Right cardiac atrium (tissue), 5 donors: ENCODE measurements around the gene HAVCR2. TPM values are rescaled to one million over a fixed set of nuclear protein-coding genes. Genes with fewer than 3 reads are reported as not detected.

ENCODE experiments used
- ATAC-seq, 2 donors: fragments of 200-7000 bp; cut with Tn5 transposase; one replicate each; pipeline versions ENCODE4 v1.8.0 to v1.9.1; 2020; ENCODE audit warnings: moderate library complexity in 2 of 2, mild to moderate bottlenecking in 1 of 2
- DNase-seq, 3 donors: peaks; one replicate each; pipeline ENCODE4 v3.0.0-alpha.2; 2020
- H3K27ac ChIP-seq: one replicate; pipeline ENCODE4 v1.5.1; 2013; ENCODE audit warnings: mild to moderate bottlenecking, low read length, control low read depth, moderate library complexity
- H3K27me3 ChIP-seq: one replicate; pipeline ENCODE4 v1.6.1; 2013; ENCODE audit not compliant: control insufficient read depth, insufficient read depth
- H3K4me1 ChIP-seq: one replicate; pipeline ENCODE4 v1.6.1; 2013; ENCODE audit warnings: low read length; ENCODE audit not compliant: control insufficient read depth, insufficient read depth
- H3K4me3 ChIP-seq: one replicate; pipeline ENCODE4 v1.5.1; 2013; ENCODE audit warnings: low read length, control low read depth
- H3K9me3 ChIP-seq: one replicate; pipeline ENCODE4 v1.6.1; 2013; ENCODE audit warnings: low read length; ENCODE audit not compliant: control insufficient read depth
- WGBS: extraction: QIAGEN DNeasy Blood & Tissue Kit; methylation state at CpG from one replicate; pipeline ENCODE4 v1.1.7; 2013; 5-methylcytosine and 5-hydroxymethylcytosine counted together
- intact Hi-C, 4 donors: fragments of 100-400 bp; cut with DNase I; formaldehyde crosslinking; loops; one replicate each; pipeline versions ENCODE4 v1.11.0 to v1.14.0; 2022 to 2023
- polyA plus RNA-seq: library from polyadenylated mRNA; stranded (reverse); fragments of 200-250 nt; gene quantifications from one replicate; pipeline ENCODE4 v1.2.3, GENCODE V29; 2013
- total RNA-seq, 4 donors: library from RNA; stranded (reverse); fragmentation: NEBNext Ultra II Directional; extraction: Animal tissue kit (Norgen Biotek cat#: 25700); gene quantifications; one replicate each; pipeline ENCODE4 v1.2.1, GENCODE V29; 2021
- donor health status: healthy with polysubstance abuse.
- donor health status: DM: no; HTN: yes; CAD: no.
- donor health status: DM: no; HTN: no; CAD: no.
- donor health status: DM: no; HTN: yes; CAD: no; lungs with severe emphysema.
- donor health status: DM: yes; HTN: yes; CAD: no.

HAVCR2 gene
- total and polyA plus RNA-seq, 5 donors = 1.8 to 5.2 (median 4.9) TPM

- Histone ChIP-seq H3K4me1 (no peaks in the 10 kb centered on the region), H3K27me3 (no peaks in the 10 kb centered on the region), H3K27ac (no peak overlapping the region), H3K4me3 (no peak overlapping the region), H3K9me3 (no peaks in the 10 kb centered on the region)
- 58% methylated on average over 7 of the region's 7 CpGs for WGBS
- intact Hi-C loops = no loop called here
- ATAC-seq (peak in 1 of 2 donors; percentile 66), DNase-seq (no peak)
These were observed 22.1 kb upstream of the HAVCR2 start for GRCh38 chr5:157130925-157131324.

GRCh38 chr5:157121709-157122108 is 12.9 kb upstream of the HAVCR2 start:
- Histone ChIP-seq H3K4me1 (no peaks in the 10 kb centered on the region), H3K9me3 (no peaks in the 10 kb centered on the region), H3K4me3 (no peak overlapping the region), H3K27ac (no peak overlapping the region), H3K27me3 (no peaks in the 10 kb centered on the region)
- intact Hi-C loops = no loop called here
- no peak for DNase-seq
- ATAC-seq = no peak

DNA sequence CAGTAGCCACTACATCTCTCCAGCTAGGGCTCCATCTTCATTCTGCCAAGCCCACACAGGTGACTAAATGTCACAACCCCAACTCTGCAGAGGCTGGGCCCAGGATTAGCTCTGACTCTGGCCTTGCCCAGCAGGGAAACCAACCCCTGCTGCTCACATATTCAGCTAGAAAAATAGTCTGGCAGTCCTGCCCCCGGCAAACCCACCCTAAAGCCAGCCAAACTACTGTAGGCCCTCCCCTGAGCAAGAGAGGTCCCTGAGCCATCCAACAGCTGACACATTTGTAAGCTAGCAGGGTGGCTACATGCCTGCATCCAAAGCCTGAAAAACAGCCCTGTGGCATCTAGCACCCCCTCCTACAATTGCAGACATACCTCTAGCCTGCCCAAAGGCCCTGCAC is 11.3 kb upstream of the HAVCR2 start:
- Histone ChIP-seq H3K27me3 (no peaks in the 10 kb centered on the region), H3K4me3 (no peak overlapping the region), H3K9me3 (no peaks in the 10 kb centered on the region), H3K27ac (no peak overlapping the region), H3K4me1 (peaks cover under 1% of the 10 kb centered on the region)
- intact Hi-C loops = no loop called here
- WGBS = 71% methylated on average over 1 of the region's 1 CpG
- no peak for ATAC-seq
- DNase-seq = no peak

DNA sequence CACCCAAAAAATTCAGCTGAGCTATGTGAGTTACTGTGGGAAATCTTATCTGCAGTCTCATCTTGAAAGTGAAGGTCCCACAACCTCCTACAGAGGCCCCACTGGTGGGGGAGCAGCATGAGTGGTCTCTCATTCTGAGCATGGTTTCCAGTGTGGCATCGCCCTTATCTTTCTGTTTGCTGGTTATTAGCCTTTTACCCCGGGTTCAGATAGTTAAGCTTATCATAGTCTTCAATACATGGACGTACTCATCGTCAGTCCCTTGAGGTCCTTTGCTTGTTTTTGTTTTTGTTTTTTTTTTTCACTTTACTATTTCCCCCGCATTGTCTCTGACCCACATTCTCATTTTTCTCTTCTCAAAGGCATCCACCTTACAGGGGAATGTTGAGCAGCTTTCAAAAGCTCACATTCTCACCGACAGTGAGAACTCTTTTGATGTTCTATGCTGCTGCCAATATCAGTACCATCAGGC is 7.7 kb upstream of the HAVCR2 start:
- 71% methylated on average over 6 of the region's 6 CpGs for WGBS

DNA sequence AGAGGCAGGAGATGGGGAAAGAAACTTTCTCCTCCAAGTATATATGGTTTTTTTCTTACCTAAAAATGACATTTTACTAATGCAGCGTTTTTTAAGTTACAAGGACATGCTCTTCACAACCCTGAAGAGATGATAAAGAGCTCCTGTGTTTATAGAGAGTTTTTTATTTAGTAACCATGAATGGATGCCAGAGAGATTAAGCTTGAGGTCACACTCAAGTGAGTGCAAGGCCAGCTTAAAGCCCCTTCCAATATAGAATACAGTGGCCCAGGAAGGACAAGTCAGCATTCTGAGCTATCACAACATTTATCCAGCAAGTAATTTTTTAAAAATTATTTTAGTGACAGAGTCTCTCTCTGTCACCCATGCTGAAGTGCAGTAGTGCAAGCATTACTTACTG is 6.7 kb upstream of the HAVCR2 start:
- WGBS = 7% methylated on average over 1 of the region's 1 CpG
- H3K4me1 ChIP-seq = peaks cover 2% of the 10 kb centered on the region
- no peak overlapping the region for H3K27ac ChIP-seq
- no peaks in the 10 kb centered on the region for H3K9me3 ChIP-seq
- H3K4me3 ChIP-seq = no peak overlapping the region
- intact Hi-C loops = no loop called here
- no peaks in the 10 kb centered on the region for H3K27me3 ChIP-seq
- peak; percentile 58 to 62 for ATAC-seq
- no peak for DNase-seq

More for the DNA sequence above, 7.7 kb upstream of the HAVCR2 start:
- Histone ChIP-seq H3K4me1 (peaks cover 2% of the 10 kb centered on the region), H3K27ac (no peak overlapping the region), H3K9me3 (no peaks in the 10 kb centered on the region), H3K4me3 (no peak overlapping the region), H3K27me3 (no peaks in the 10 kb centered on the region)
- DNase-seq (no peak), ATAC-seq (no peak)
- intact Hi-C loops = no loop called here

DNA sequence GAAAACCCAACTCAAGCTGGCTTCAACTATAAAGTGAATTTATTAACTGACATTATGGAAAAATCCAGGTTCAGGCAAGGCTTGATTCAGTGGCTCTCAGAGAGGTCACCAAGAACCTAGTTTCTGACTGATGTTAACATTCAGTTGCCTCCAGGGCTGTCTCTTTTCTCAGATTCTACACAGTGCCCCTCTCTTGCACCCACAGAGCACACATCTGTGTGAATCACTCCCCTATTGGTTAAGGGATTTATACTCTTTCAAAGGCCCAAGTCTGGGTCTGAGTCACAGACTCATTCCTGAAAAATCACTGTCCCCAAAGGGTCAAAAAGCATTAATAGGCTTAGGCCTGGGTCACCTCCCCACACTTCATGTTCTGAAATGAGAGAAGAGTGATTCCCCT is 6.2 kb upstream of the HAVCR2 start:
- intact Hi-C loops = no loop called here
- H3K4me1 ChIP-seq = peaks cover 2% of the 10 kb centered on the region
- DNase-seq = no peak
- H3K9me3 ChIP-seq = no peaks in the 10 kb centered on the region
- no peaks in the 10 kb centered on the region for H3K27me3 ChIP-seq
- H3K27ac ChIP-seq = peak overlapping the region; percentile 46
- H3K4me3 ChIP-seq = no peak overlapping the region
- no peak for ATAC-seq

GRCh38 chr5:157113002-157113401 is 4.2 kb upstream of the HAVCR2 start:
- H3K27ac ChIP-seq = no peak overlapping the region
- H3K27me3 ChIP-seq = no peaks in the 10 kb centered on the region
- H3K4me3 ChIP-seq = no peak overlapping the region
- peaks cover 2% of the 10 kb centered on the region for H3K4me1 ChIP-seq
- WGBS = 59% methylated on average over 5 of the region's 5 CpGs
- ATAC-seq (peak; percentile 40 to 41), DNase-seq (no peak)
- intact Hi-C loops = no loop called here
- H3K9me3 ChIP-seq = no peaks in the 10 kb centered on the region

DNA sequence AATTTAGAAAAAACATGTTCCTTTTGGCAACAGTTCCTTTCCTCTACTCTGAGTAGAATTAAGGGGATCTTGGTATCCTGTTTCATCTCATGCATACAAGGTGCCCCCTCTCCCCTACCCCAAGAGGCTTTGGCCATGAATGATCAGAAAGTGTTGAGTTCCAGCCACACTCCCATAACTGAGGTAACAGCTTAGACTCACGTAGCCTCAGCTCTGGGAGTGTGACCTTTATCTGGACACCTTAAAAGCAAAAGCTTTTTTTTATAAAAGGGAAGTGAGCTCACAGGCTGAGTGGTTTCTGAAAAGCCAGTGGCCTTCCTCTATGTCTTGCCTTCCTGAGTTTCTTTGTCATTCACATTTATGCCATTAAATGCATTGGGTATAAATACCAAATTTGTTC is 900 bp upstream of the HAVCR2 start:
- intact Hi-C loops = no loop called here
- 33% methylated on average over 1 of the region's 1 CpG for WGBS
- Histone ChIP-seq H3K4me1 (no peaks in the 10 kb centered on the region), H3K4me3 (no peak overlapping the region), H3K9me3 (no peaks in the 10 kb centered on the region), H3K27ac (no peak overlapping the region), H3K27me3 (no peaks in the 10 kb centered on the region)
- ATAC-seq = peak; percentile 28 to 32
- DNase-seq = no peak

DNA sequence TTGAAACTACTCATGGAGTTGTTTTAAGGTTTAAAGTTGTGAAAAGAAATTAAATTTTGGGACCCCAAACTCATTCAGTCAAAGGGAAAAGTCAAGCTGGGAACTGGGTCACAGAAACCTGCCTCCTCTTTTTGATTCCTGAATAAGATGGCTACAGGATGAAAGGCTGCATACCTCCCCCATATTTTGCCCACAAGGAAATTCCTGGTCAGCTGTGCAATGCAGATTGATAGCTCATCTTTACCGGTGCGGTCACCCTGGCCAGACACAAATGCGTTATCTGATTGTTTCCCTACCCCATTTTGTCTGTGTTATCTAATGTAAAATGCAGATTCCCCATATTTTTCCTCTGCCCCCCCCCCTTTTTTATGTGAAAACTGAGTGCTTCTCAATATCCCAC is 1.3 kb downstream of the HAVCR2 start:
- Histone ChIP-seq H3K4me1 (no peaks in the 10 kb centered on the region), H3K27ac (no peak overlapping the region), H3K9me3 (no peaks in the 10 kb centered on the region), H3K4me3 (no peak overlapping the region), H3K27me3 (no peaks in the 10 kb centered on the region)
- ATAC-seq = no peak
- 57% methylated on average over 3 of the region's 3 CpGs for WGBS
- intact Hi-C loops = no loop called here
- no peak for DNase-seq

- ATAC-seq (peak; percentile 46 to 82), DNase-seq (peak; percentile 57 to 78 (median 62))
- WGBS = 81% methylated on average over 14 of the region's 14 CpGs
- intact Hi-C loops = no loop called here
- no peaks in the 10 kb centered on the region for H3K4me1 ChIP-seq
- no peaks in the 10 kb centered on the region for H3K27me3 ChIP-seq
- no peak overlapping the region for H3K27ac ChIP-seq
- H3K9me3 ChIP-seq = no peaks in the 10 kb centered on the region
- H3K4me3 ChIP-seq = no peak overlapping the region
These were observed 2.0 kb downstream of the HAVCR2 start for GRCh38 chr5:157106630-157107461.

DNA sequence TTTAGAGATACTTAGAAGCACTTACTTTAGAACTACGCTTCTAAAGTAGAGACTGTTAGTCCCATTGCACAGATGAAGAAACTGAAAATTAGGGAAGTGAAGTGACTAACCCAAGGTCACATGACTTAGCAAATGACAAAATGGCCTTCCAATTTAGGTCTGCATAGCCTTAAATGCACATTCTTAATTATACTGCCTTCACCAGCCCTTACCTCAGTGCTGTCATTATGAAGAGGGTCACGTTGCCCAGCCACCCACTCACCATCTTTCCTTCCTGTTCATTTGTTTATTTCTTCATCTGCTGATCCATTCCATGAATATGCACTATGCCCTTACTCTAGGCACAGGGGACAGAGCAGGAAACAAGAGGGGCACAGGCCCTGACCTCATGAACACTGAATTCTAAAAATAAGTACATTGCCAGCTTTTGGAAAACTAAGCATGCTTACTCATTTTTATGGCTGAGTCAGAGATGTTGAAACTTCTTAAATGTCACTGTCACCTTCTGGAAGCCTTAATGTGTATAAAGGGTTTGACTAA is 8.6 kb downstream of the HAVCR2 start:
- ATAC-seq = peak; percentile 50 to 77
- no peak overlapping the region for H3K4me3 ChIP-seq
- no peak overlapping the region for H3K27ac ChIP-seq
- WGBS = 61% methylated on average over 2 of the region's 2 CpGs
- intact Hi-C loops = no loop called here
- no peaks in the 10 kb centered on the region for H3K9me3 ChIP-seq
- peak in 1 of 3 donors; percentile 20 for DNase-seq
- no peaks in the 10 kb centered on the region for H3K4me1 ChIP-seq
- no peaks in the 10 kb centered on the region for H3K27me3 ChIP-seq
